ENCODE results near the gene PRM1.

DNA sequence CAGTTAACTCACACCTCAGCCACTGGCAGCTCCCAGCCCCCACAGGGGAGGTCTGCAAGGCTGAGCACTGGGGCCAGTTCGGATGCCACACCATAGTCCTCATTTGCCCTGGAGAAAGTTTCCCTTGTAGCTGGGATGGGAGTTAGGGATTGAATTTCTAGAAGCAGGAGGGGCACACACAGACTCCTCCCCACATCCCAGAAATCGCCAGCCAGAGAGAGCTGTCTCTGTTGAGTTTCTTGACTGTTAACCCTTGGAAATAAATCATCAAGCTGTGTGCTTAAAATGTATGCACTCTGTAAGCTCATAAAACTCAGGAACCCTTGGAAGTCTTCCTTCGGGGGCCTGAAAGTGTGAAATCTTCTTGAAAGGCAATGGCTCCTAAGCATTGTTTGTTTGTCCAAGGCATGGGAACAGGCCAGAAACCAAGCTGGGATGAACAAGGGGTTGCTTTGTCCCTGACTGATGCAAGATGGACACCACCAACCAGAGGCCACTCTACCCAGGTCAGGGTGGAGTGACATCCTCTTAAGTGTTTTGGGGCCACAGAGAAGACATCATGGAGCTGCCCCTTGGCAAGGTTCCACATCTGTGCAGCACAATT, 7.3 kb downstream of the PRM1 start:
- TF ChIP-seq CTCF (IDR thresholded peaks at IDR 0.05) (no peak), POLR2A (IDR thresholded peaks at IDR 0.05) (no peak)
